Skin of body (tissue), 2 donors: ENCODE data around the gene PHKG2. TPM values are rescaled to one million over a fixed set of nuclear protein-coding genes. Genes with fewer than 3 reads are reported as not detected.
"Not testable (repeated sequence)": the region's sequence is repeated elsewhere in the genome, so short reads cannot be mapped to it uniquely, and the experiment has no call there.

Source experiments
- DNase-seq: peaks from one replicate; lab custom pipeline; 2025; lab: John Stamatoyannopoulos, UW
- total RNA-seq: library from RNA; depleted of rRNA; stranded (reverse); fragments of >200 nt; gene quantifications from one replicate; pipeline ENCODE4 v1.2.3, GENCODE V29; 2014

Gene PHKG2
- total RNA-seq: 13.6 TPM

- peak; percentile 97 for DNase-seq
Observed at GRCh38 chr16:30747799-30748633, at the start of gene PHKG2. PHKG2 (plus strand) TSS chr16:30748425; CDS start chr16:30748821, 396 bp downstream.

- DNase-seq: peak; percentile 86
Observed at GRCh38 chr16:30698816-30699614, 49.2 kb upstream of the PHKG2 start, which contains the start of gene SRCAP. SRCAP (plus strand) TSS chr16:30699171; CDS start chr16:30700825, 1,654 bp downstream.

GRCh38 chr16:30699615-30700099 is 48.6 kb upstream of the PHKG2 start:
- DNase-seq: no peak

- no peak for DNase-seq
Observed at GRCh38 chr16:30700491-30700890, 47.7 kb upstream of the PHKG2 start.

GRCh38 chr16:30700971-30701370 is 47.3 kb upstream of the PHKG2 start:
- no peak for DNase-seq

GRCh38 chr16:30703071-30703470 is 45.2 kb upstream of the PHKG2 start:
- DNase-seq: not testable (repeated sequence)

- no peak for DNase-seq
Observed at GRCh38 chr16:30703971-30704370, 44.3 kb upstream of the PHKG2 start.

- no peak for DNase-seq
Observed at GRCh38 chr16:30706046-30706445, 42.2 kb upstream of the PHKG2 start.

- DNase-seq: no peak
Observed at GRCh38 chr16:30710971-30711370, 37.3 kb upstream of the PHKG2 start.

GRCh38 chr16:30711712-30712111 is 36.5 kb upstream of the PHKG2 start:
- DNase-seq: no peak

GRCh38 chr16:30715750-30716445 is 32.3 kb upstream of the PHKG2 start:
- no peak for DNase-seq

GRCh38 chr16:30720086-30720485 is 28.1 kb upstream of the PHKG2 start:
- no peak for DNase-seq

GRCh38 chr16:30720694-30721093 is 27.5 kb upstream of the PHKG2 start:
- no peak for DNase-seq

GRCh38 chr16:30721167-30721566 is 27.1 kb upstream of the PHKG2 start:
- no peak for DNase-seq

- DNase-seq: peak; percentile 45
Observed at GRCh38 chr16:30721606-30722005, 26.6 kb upstream of the PHKG2 start.

GRCh38 chr16:30722443-30722842 is 25.8 kb upstream of the PHKG2 start:
- DNase-seq: no peak

GRCh38 chr16:30722916-30723315 is 25.3 kb upstream of the PHKG2 start:
- no peak for DNase-seq

- DNase-seq: no peak
Observed at GRCh38 chr16:30723725-30724355, 24.4 kb upstream of the PHKG2 start.

GRCh38 chr16:30724641-30725417 is 23.4 kb upstream of the PHKG2 start:
- DNase-seq: no peak

- DNase-seq: no peak
Observed at GRCh38 chr16:30725418-30725792, 22.8 kb upstream of the PHKG2 start.
